Right renal pelvis (tissue), 4 donors: ENCODE data around the gene CELF6. TPM values are rescaled to one million over a fixed set of nuclear protein-coding genes. Genes with fewer than 3 reads are reported as not detected.

Source experiments
- DNase-seq, 4 donors: peaks; one replicate each; pipeline ENCODE4 v3.0.0-alpha.2; 2013; ENCODE audit warnings: low read depth in 4 of 4, low spot score in 3 of 4, missing footprints in 1 of 4
- polyA plus RNA-seq, 4 donors: library from polyadenylated mRNA; unstranded; fragments of 120-200 nt; gene quantifications; one replicate each; pipeline ENCODE4 v1.2.1, GENCODE V29; 2013; ENCODE audit not compliant: insufficient read length in 4 of 4

CELF6 gene
- polyA plus RNA-seq = 1 to 10 TPM; 3.9 to 5.2 (median 4.3) TPM

GRCh38 chr15:72319985-72320671 lies at the start of gene CELF6:
Gene CELF6 (minus strand): TSS chr15:72320157. CDS start chr15:72319874, 283 bp downstream.
- peak; percentile 60 to 71 (median 68) for DNase-seq

- DNase-seq = no peak
These were observed 48.9 kb upstream of the CELF6 start for GRCh38 chr15:72368899-72369298.

- DNase-seq = no peak
These were observed 48.4 kb upstream of the CELF6 start for GRCh38 chr15:72368325-72368724.

GRCh38 chr15:72365844-72366243 lies 45.9 kb upstream of the CELF6 start:
- DNase-seq = no peak

GRCh38 chr15:72361176-72361575 lies 41.2 kb upstream of the CELF6 start:
- DNase-seq = no peak

GRCh38 chr15:72358650-72359171 lies 38.8 kb upstream of the CELF6 start:
- DNase-seq = peak in 1 of 4 donors; percentile 17

- no peak for DNase-seq
These were observed 38.2 kb upstream of the CELF6 start for GRCh38 chr15:72358121-72358520.

- no peak for DNase-seq
These were observed 34.5 kb upstream of the CELF6 start for GRCh38 chr15:72354496-72354895.

GRCh38 chr15:72353266-72353665 lies 33.3 kb upstream of the CELF6 start:
- DNase-seq = no peak

- DNase-seq = no peak
These were observed 25.8 kb upstream of the CELF6 start for GRCh38 chr15:72345806-72346205.

GRCh38 chr15:72345280-72345679 lies 25.3 kb upstream of the CELF6 start:
- DNase-seq = no peak

- DNase-seq = no peak
These were observed 24.6 kb upstream of the CELF6 start for GRCh38 chr15:72344602-72345001.

- DNase-seq = no peak
These were observed 22.4 kb upstream of the CELF6 start for GRCh38 chr15:72342385-72342784.

GRCh38 chr15:72341361-72341760 lies 21.4 kb upstream of the CELF6 start:
- no peak for DNase-seq

- DNase-seq = no peak
These were observed 20.4 kb upstream of the CELF6 start for GRCh38 chr15:72340366-72340765.

GRCh38 chr15:72339777-72340177 lies 19.8 kb upstream of the CELF6 start:
- DNase-seq = peak in 3 of 4 donors; percentile 18 to 42 (median 32)

GRCh38 chr15:72338617-72339321 lies 18.8 kb upstream of the CELF6 start:
- no peak for DNase-seq

GRCh38 chr15:72338148-72338547 lies 18.2 kb upstream of the CELF6 start:
- DNase-seq = no peak

GRCh38 chr15:72334842-72335241 lies 14.9 kb upstream of the CELF6 start:
- DNase-seq = no peak

- no peak for DNase-seq
These were observed 11.1 kb upstream of the CELF6 start for GRCh38 chr15:72331021-72331420.

- no peak for DNase-seq
These were observed 3.8 kb upstream of the CELF6 start for GRCh38 chr15:72323752-72324151.
